AG09319 (cell line): Measurements from ENCODE around the gene TPST1.
A peak's percentile ranks its signal among the peaks of the same experiment; 100 is the strongest.

Experiments used
- DNase-seq: peaks from one replicate; pipeline ENCODE4 v3.0.0-alpha.2; 2010; ENCODE audit warnings: low read depth; ENCODE audit errors: extremely low read depth
- CTCF ChIP-seq: IDR thresholded peaks from 2 replicates; pipeline ENCODE4 v1.5.1; 2011; ENCODE audit warnings: low read depth, mild to moderate bottlenecking, inconsistent platforms, low read length, moderate library complexity

TPST1 gene

GRCh38 chr7:66335318-66335717, 130.2 kb downstream of the TPST1 start:
- DNase-seq: no peak
- no peak for TF ChIP-seq CTCF

GRCh38 chr7:66336760-66337159, 131.6 kb downstream of the TPST1 start:
- no peak for DNase-seq
- TF ChIP-seq CTCF: no peak

GRCh38 chr7:66339141-66339540, 134.0 kb downstream of the TPST1 start:
- no peak for DNase-seq
- TF ChIP-seq CTCF: no peak

- DNase-seq: no peak
- no peak for TF ChIP-seq CTCF
These were observed 139.0 kb downstream of the TPST1 start for GRCh38 chr7:66344166-66344565.

GRCh38 chr7:66348531-66348930, 143.4 kb downstream of the TPST1 start:
- no peak for DNase-seq
- no peak for TF ChIP-seq CTCF

- TF ChIP-seq CTCF: no peak
- DNase-seq: no peak
These were observed 143.8 kb downstream of the TPST1 start for GRCh38 chr7:66348959-66349358.

- peak; percentile 15 for TF ChIP-seq CTCF
- no peak for DNase-seq
These were observed 146.9 kb downstream of the TPST1 start for GRCh38 chr7:66352071-66352470.
